ENCODE data around the gene CUL5.

- TF ChIP-seq EZH2 (IDR thresholded peaks at IDR 0.05; ENCODE audit: low read depth, unreplicated experiment) (no peak), CREB1 (CRISPR knock-in tag; IDR thresholded peaks at IDR 0.05; ENCODE audit: low read depth) (no peak), POLR2AphosphoS5 (IDR thresholded peaks at IDR 0.05; ENCODE audit: low read depth) (no peak), CTCF (conservative IDR thresholded peaks at IDR 0.05; ENCODE audit: low read depth in 2 of 2) (no peak), EZH2phosphoT487 (IDR thresholded peaks at IDR 0.05; ENCODE audit: unreplicated experiment) (no peak), ZNF114 (CRISPR knock-in tag; IDR thresholded peaks at IDR 0.05) (no peak), STAT1 (IDR thresholded peaks at IDR 0.05; ENCODE audit: unreplicated experiment) (no peak), JUNB (IDR thresholded peaks at IDR 0.05; ENCODE audit: unreplicated experiment) (no peak), NANOG (IDR thresholded peaks at IDR 0.05; ENCODE audit: borderline replicate concordance) (no peak), ZNF331 (CRISPR knock-in tag; IDR thresholded peaks at IDR 0.05; ENCODE audit: low read depth) (no peak), ZNF462 (CRISPR knock-in tag; IDR thresholded peaks at IDR 0.05) (no peak)
- TF ChIP-seq, protein P1, sequence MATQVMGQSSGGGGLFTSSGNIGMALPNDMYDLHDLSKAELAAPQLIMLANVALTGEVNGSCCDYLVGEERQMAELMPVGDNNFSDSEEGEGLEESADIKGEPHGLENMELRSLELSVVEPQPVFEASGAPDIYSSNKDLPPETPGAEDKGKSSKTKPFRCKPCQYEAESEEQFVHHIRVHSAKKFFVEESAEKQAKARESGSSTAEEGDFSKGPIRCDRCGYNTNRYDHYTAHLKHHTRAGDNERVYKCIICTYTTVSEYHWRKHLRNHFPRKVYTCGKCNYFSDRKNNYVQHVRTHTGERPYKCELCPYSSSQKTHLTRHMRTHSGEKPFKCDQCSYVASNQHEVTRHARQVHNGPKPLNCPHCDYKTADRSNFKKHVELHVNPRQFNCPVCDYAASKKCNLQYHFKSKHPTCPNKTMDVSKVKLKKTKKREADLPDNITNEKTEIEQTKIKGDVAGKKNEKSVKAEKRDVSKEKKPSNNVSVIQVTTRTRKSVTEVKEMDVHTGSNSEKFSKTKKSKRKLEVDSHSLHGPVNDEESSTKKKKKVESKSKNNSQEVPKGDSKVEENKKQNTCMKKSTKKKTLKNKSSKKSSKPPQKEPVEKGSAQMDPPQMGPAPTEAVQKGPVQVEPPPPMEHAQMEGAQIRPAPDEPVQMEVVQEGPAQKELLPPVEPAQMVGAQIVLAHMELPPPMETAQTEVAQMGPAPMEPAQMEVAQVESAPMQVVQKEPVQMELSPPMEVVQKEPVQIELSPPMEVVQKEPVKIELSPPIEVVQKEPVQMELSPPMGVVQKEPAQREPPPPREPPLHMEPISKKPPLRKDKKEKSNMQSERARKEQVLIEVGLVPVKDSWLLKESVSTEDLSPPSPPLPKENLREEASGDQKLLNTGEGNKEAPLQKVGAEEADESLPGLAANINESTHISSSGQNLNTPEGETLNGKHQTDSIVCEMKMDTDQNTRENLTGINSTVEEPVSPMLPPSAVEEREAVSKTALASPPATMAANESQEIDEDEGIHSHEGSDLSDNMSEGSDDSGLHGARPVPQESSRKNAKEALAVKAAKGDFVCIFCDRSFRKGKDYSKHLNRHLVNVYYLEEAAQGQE (IDR thresholded peaks at IDR 0.05; ENCODE audit: unreplicated experiment): no peak
- TF ChIP-seq, protein P2, sequence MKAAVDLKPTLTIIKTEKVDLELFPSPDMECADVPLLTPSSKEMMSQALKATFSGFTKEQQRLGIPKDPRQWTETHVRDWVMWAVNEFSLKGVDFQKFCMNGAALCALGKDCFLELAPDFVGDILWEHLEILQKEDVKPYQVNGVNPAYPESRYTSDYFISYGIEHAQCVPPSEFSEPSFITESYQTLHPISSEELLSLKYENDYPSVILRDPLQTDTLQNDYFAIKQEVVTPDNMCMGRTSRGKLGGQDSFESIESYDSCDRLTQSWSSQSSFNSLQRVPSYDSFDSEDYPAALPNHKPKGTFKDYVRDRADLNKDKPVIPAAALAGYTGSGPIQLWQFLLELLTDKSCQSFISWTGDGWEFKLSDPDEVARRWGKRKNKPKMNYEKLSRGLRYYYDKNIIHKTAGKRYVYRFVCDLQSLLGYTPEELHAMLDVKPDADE (IDR thresholded peaks at IDR 0.05): no peak
Measured at GRCh38 chr11:108112057-108112456, 103.4 kb downstream of the CUL5 start.
